ENCODE results near the gene PLEKHD1. TPM values are rescaled to one million over a fixed set of nuclear protein-coding genes. Genes with fewer than 3 reads are reported as not detected.

Gene PLEKHD1
- total RNA-seq, 1 experiment from 2014 or later = 1.2 TPM

GRCh38 chr14:69570836-69571330, 86.4 kb downstream of the PLEKHD1 start:
- Histone ChIP-seq H3K9me3 (ENCODE audit: control insufficient read depth in 1 of 2, insufficient read depth in 1 of 2, low read depth in 1 of 2, low read length in 2 of 2) (no peaks in the 10 kb centered on the region), H3K4me2 (ENCODE audit: low read length) (no peak overlapping the region), H3K4me1 (ENCODE audit: control insufficient read depth in 1 of 2, insufficient read depth in 2 of 2, low read length in 2 of 2) (peaks cover 0 to 4% of the 10 kb centered on the region in 2 experiments; a peak in 1 of 4 replicates), H3K9me2 (ENCODE audit: insufficient read depth) (no peaks in the 10 kb centered on the region), H3K27me3 (ENCODE audit: insufficient read depth, low read length) (peaks cover 29% of the 10 kb centered on the region), H3K79me2 (ENCODE audit: insufficient read depth, low read length) (no peaks in the 10 kb centered on the region), H3K4me3 (replicated peaks in 1 of 2; ENCODE audit: low read depth in 1 of 2, low read length in 2 of 2) (no peak overlapping the region), H3K9ac (ENCODE audit: low read length) (no peak overlapping the region), H2AFZ (ENCODE audit: low read depth, low read length, poor library complexity, severe bottlenecking) (no peak overlapping the region), H4K20me1 (ENCODE audit: insufficient read depth) (no peaks in the 10 kb centered on the region), H3K27ac (ENCODE audit: low read depth, low read length) (no peak overlapping the region), H3K36me3 (ENCODE audit: control insufficient read depth in 1 of 2, insufficient read depth in 2 of 2, low read length in 2 of 2) (no peaks in the 10 kb centered on the region)
- ChIA-PET CTCF (no interaction called here), POLR2A (no interaction called here), RAD21 (ENCODE audit: low non-redundant PET in 1 of 2, low total read pairs in 2 of 2, uncharacterized antibody in 2 of 2, unreplicated experiment in 2 of 2) (no interaction called here)
- BruUV-seq (replicated peaks) = no TSS peak
- DNase-seq (ENCODE audit: low read depth, low spot score) (no peak), ATAC-seq (no peak)
- no peak for TF ChIP-seq YY1 (IDR thresholded peaks at IDR 0.05; ENCODE audit: extremely low read depth, insufficient replicate concordance, low read depth, low read length)
- TF ChIP-seq POLR2A (IDR thresholded peaks at IDR 0.05; ENCODE audit: borderline replicate concordance, extremely low read depth, insufficient read depth, insufficient read length) = no peak
- TF ChIP-seq TCF7L2 (IDR thresholded peaks at IDR 0.05; ENCODE audit: borderline replicate concordance, extremely low read depth, insufficient read depth, insufficient read length) = no peak
- TF ChIP-seq ZNF274 (IDR thresholded peaks at IDR 0.05; ENCODE audit: low read depth, low read length) = no peak
- TF ChIP-seq POLR2AphosphoS5 (IDR thresholded peaks at IDR 0.05; ENCODE audit: low read depth, low read length) = no peak
- no peak for TF ChIP-seq FOSL1 (IDR thresholded peaks at IDR 0.05; ENCODE audit: low read depth)
- no peak for TF ChIP-seq MAX (IDR thresholded peaks at IDR 0.05)
- no peak for TF ChIP-seq CBX3 (IDR thresholded peaks at IDR 0.05; ENCODE audit: low read depth)
- no peak for TF ChIP-seq CTCF (IDR thresholded peaks at IDR 0.05 in 2 of 3, conservative IDR thresholded peaks at IDR 0.05 in 1 of 3; ENCODE audit: borderline replicate concordance in 1 of 3, insufficient read depth in 1 of 3, low read depth in 2 of 3, low read length in 2 of 3)
- TF ChIP-seq EZH2 (IDR thresholded peaks at IDR 0.05) = no peak
- no peak for TF ChIP-seq EZH2phosphoT487 (IDR thresholded peaks at IDR 0.05; ENCODE audit: borderline replicate concordance)
- TF ChIP-seq RAD21 (IDR thresholded peaks at IDR 0.05; ENCODE audit: low read depth) = no peak
- TF ChIP-seq ATF3 (IDR thresholded peaks at IDR 0.05) = no peak
- no peak for TF ChIP-seq JUND (IDR thresholded peaks at IDR 0.05)
- TF ChIP-seq ELF1 (IDR thresholded peaks at IDR 0.05; ENCODE audit: borderline replicate concordance, low read depth) = no peak
- no peak for TF ChIP-seq ZFX (IDR thresholded peaks at IDR 0.05)
- TF ChIP-seq CEBPB (IDR thresholded peaks at IDR 0.05; ENCODE audit: low read depth) = no peak
- no peak for TF ChIP-seq EGR1 (IDR thresholded peaks at IDR 0.05; ENCODE audit: low read depth)
- TF ChIP-seq REST (IDR thresholded peaks at IDR 0.05; ENCODE audit: low read depth) = no peak
- intact Hi-C loops (cut with micrococcal nuclease) = no loop called here

Measured in HCT116 (cell line).